Fibroblast of mammary gland (primary cell): Measurements from ENCODE around the gene RAB17.

Source experiments
- DNase-seq: peaks from one replicate; pipeline ENCODE4 v3.0.0-alpha.2; 2010; ENCODE audit warnings: low read depth
- H3K4me3 ChIP-seq: 2 replicates; pipeline ENCODE4 v1.5.1; 2011; ENCODE audit warnings: low read depth, mild to moderate bottlenecking, low read length, moderate library complexity; ENCODE audit not compliant: control insufficient read depth
- TF ChIP-seq, protein P1 (sequence below): conservative IDR thresholded peaks from 2 replicates; pipeline ENCODE4 v1.5.1; 2011; ENCODE audit warnings: low read depth, low read length, inconsistent platforms; ENCODE audit not compliant: control insufficient read depth, insufficient read depth

RAB17 gene

DNA sequence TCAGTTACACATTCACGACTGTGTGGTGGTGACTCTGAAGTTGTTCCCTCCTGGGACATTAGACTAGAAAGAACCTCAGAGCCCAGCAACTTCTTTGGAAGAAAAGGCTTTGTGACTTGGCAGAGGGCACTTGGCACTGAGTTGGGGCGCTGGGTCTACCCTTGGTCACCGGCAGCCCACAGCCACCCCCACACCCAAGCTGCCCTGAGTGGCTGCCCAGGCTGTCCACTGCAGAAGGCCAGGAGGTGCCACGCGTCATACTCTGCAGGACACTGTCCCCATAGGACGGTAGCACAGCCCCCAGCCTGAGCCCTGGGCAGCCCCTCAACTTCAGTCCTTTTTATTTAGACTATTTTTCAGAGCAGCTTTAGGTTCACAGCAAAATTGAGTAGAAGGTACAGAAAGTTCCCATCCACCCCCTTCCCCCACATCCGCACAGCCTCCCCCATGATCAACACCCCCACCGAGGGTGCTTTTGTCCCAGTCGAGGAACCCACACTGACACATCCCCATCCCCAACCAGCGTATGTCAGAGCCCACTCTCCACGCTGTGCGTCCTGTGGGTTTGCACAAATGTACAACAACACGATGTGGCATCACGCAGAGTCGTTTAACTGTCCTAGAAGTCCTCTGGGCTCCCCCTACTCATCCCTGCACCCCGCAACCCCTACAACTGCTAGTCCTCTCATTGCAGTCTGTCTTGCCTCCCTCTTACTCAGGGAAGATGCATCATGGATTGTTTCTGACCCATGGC, 23.1 kb downstream of the RAB17 start:
- TF ChIP-seq, protein P1, sequence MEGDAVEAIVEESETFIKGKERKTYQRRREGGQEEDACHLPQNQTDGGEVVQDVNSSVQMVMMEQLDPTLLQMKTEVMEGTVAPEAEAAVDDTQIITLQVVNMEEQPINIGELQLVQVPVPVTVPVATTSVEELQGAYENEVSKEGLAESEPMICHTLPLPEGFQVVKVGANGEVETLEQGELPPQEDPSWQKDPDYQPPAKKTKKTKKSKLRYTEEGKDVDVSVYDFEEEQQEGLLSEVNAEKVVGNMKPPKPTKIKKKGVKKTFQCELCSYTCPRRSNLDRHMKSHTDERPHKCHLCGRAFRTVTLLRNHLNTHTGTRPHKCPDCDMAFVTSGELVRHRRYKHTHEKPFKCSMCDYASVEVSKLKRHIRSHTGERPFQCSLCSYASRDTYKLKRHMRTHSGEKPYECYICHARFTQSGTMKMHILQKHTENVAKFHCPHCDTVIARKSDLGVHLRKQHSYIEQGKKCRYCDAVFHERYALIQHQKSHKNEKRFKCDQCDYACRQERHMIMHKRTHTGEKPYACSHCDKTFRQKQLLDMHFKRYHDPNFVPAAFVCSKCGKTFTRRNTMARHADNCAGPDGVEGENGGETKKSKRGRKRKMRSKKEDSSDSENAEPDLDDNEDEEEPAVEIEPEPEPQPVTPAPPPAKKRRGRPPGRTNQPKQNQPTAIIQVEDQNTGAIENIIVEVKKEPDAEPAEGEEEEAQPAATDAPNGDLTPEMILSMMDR = no peak
- H3K4me3 ChIP-seq = no peak overlapping the region
- DNase-seq = no peak

DNA sequence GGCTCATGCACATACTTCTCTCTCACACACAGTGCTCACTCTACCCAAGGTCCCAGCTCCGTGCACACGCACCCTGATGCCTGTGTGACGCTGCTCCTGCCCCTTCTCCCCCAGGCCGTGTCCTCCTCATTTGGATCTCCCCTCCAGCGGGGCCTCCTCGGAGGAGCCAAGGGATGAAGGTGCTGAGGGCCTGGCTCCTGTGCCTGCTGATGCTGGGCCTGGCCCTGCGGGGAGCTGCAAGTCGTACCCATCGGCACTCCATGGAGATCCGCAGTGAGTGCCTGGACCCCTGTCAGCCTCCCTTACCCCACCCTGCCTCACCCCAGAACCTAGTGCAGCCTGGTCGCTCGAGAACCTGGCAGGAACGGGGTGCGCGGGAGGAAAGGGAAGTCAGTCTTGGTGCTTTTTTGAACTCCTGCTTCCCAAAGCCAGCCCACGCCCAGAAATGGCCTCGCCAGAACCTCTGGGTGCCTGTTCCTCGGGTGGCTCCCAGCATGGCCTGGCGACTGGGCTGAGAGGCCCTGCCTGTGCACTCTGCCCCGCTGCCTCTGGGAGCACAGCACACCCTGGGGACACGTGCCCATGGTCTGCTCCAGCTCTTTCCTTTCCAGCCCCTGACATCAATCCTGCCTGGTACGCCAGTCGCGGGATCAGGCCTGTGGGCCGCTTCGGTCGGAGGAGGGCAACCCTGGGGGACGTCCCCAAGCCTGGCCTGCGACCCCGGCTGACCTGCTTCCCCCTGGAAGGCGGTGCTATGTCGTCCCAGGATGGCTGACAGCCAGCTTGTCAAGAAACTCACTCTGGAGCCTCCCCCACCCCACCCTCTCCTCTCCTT, 23.9 kb downstream of the RAB17 start, which contains the start of gene PRLH:
Gene PRLH, plus strand, starts transcription at position 174 of the 835 bp plus-strand sequence. Its CDS starts 0 bp downstream, at position 174.
- DNase-seq = no peak
- H3K4me3 ChIP-seq = no peak within 1 kb of the TSS
- TF ChIP-seq, protein P1 = no peak

DNA sequence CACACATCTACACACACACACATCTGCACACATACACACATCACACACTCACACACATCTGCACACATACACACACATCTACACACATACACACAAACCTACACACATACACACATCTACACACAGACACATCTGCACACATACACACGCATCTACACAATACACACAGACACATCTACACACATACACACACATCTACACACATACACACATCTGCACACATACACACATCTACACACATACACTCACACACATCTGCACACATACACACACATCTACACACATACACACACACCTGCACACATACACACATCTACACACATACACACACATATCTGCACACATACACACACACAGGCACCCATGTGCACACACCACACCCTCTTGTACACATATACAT, 24.6 kb downstream of the RAB17 start:
- TF ChIP-seq, protein P1 = no peak
- no peak overlapping the region for H3K4me3 ChIP-seq
- DNase-seq = no peak

DNA sequence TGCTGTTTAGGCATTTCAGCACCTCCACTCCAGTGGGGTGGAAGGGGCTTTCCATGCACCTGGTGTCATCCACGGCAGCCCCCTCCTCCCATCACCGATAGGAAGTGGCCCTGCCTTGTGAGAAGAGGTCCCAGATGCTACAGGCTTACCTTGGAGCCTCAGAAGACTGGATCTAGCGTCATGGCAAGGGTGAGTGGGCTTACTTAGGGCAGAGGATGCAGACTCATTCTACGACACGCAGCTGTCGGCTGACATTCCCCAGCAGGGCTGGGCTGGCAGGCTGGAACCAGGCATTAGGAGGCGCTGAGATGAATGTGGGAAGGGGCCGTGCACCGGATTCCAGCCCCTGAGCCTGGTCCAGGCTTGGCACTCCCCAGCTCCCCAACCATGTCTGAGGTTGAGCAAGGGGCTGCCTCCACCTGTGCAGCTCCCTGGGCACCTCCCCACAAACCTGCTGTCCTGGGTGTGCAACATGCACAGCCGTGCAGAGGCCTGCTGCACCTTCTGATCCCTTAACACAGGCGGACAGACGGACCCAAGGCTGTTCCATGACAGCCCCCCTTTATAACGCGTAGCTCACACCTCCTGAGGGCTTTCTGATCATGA, 25.9 kb downstream of the RAB17 start:
- DNase-seq = no peak
- TF ChIP-seq, protein P1 = no peak

DNA sequence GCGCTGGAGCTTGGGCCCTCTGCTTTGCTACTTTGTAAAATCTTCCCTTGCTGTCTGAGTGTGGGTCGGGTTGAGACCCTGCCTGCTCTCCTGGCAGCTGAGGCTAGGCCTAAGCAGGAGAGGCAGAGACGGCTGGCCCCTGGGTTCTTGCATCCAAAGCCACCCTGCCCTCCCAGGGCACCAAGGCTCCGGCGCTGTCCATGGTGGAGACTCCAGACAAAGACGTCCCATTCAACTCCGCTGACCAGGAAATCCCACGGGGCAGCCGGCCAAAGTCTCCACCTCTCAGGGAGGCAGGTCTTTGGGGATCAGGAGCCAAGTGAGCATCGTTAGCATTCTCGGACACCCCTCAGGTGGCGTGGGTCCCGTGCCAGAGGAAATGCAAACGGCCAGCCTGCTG, 26.7 kb downstream of the RAB17 start:
- H3K4me3 ChIP-seq = no peak overlapping the region
- TF ChIP-seq, protein P1 = no peak
- no peak for DNase-seq

More for the DNA sequence above, 25.9 kb downstream of the RAB17 start:
- no peak overlapping the region for H3K4me3 ChIP-seq

DNA sequence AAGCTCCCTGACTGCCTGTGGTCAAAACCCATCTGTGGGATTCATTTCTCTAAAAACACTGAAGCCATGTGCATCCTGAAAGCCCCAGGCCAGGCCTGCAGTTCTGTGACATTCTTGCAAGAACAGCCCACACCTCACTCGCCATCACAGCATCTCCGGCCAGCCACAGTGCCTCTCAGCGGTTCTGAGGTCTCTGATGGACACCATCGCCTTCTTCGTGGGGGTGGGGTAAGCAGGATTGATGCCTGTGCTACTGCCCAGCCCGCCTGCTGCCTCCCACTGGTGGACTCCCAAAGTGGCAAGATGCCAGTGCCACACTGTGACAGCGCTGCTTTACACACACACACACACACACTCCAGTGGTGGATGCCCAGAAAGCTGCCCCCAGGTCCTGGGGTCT, 29.3 kb downstream of the RAB17 start:
- DNase-seq = no peak
- TF ChIP-seq, protein P1 = no peak

More for the DNA sequence above, 29.3 kb downstream of the RAB17 start:
- no peak overlapping the region for H3K4me3 ChIP-seq
